ENCODE measurements around the gene PSMB9.

The PSMB9 gene

DNA sequence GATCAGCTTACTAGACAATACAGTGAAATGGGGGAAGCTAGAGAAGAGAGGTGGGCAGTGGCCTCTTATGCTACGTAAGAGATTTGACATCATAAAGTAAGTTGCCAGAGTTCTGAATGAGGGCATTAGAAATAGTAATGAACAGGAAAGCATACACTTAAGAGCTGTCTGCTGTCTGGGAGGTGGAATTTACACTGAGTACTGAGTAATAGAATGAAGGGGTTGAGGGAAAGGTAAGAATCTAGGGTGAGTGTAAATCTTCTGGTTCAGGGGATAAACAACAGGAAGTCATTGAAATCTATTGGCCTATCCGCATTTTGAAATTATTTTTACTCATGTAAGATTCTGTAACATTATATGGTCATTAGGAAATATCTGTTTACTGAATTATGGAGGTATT, 51.1 kb downstream of the PSMB9 start:
- DNase-seq (ENCODE audit: low read depth, low spot score) = no peak

GRCh38 chr6:32906539-32906938, 52.5 kb downstream of the PSMB9 start:
- DNase-seq (ENCODE audit: low read depth, low spot score) = no peak

- no peak for DNase-seq (ENCODE audit: low read depth, low spot score)
Measured at GRCh38 chr6:32908897-32909296, 54.9 kb downstream of the PSMB9 start.
